ENCODE results near the gene HPSE2. TPM values are rescaled to one million over a fixed set of nuclear protein-coding genes. Genes with fewer than 3 reads are reported as not detected.

HPSE2 gene
- total RNA-seq, 2 experiments from 2014 or later: not detected

DNA sequence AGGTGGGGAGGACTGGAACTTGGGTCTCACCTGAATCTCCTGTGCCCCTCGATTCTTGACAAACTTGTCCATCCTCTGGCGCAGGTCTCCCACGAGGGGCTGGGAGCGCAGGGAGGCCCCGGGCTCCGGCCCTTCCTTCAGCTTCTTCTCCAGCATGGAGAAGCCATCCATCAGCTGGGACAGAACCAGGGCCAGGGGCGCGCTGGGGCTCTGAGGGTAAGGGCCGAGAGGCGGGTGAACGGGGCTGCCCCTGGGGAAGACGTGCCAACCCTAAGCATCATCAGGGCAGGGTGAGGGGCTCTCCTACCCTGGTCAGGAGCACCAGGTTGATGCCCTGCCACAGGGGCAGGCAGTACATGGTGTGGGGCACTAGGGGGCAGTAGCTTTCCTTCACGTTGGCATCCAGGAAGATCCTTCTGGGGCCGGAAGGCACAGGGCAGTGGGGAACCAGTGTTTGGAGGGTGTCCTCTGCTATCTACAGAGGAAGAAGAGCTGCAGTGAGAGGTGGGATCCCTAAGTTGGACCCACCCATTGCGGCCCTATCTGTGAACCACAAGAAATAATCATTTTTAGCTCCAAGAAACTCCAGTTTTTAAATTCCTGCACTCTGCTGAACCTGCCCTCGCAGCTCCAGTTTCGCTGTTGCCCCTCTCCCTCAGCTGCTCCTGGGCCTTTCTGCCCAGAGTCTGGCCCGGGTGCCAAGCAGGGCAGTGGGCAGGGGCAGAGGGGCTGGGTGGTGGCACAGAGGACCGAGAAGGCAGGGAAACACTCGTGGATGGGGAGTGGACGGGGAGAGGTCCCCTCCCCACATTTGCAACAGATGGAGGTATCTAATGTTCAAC, 809.9 kb downstream of the HPSE2 start:
- CTCF ChIA-PET: interaction anchor here (0.5 to 1.5 kb wide), 5 partner anchors 10 to 815 kb away, joined by 3 to 11 read pairs (median 3); partner anchors contain the start of genes HPS1 and PYROXD2
- H3K36me3 Mint-ChIP-seq (ENCODE audit: low read depth): peaks cover 61% of the 10 kb centered on the region
- H3K36me3 ChIP-seq (ENCODE audit: insufficient read depth, low read length): peaks cover 65% of the 10 kb centered on the region

GRCh38 chr10:98424295-98425254, 811.1 kb downstream of the HPSE2 start:
- no peaks in the 10 kb centered on the region for H3K4me1 Mint-ChIP-seq (ENCODE audit: low read depth)
- CTCF ChIA-PET: interaction anchor here (1.5 kb wide), 2 partner anchors 10 to 11 kb away, joined by 7 to 11 read pairs; partner anchors contain the start of gene PYROXD2
- no peaks in the 10 kb centered on the region for H3K27me3 Mint-ChIP-seq
- Histone ChIP-seq H3K4me3 (ENCODE audit: low read length) (no peak overlapping the region), H3K9me3 (ENCODE audit: control insufficient read depth in 1 of 2, insufficient read depth in 1 of 2, low read length in 2 of 2) (no peaks in the 10 kb centered on the region), H3K36me3 (ENCODE audit: insufficient read depth, low read length) (peaks cover 62% of the 10 kb centered on the region), H3K4me1 (ENCODE audit: insufficient read depth, low read length) (peaks cover 6% of the 10 kb centered on the region), H3K27me3 (ENCODE audit: control insufficient read depth in 1 of 2, insufficient read depth in 2 of 2, low read length in 2 of 2) (no peaks in the 10 kb centered on the region), H3K27ac (ENCODE audit: low read depth in 1 of 2, low read length in 2 of 2) (no peak overlapping the region)
- DNase-seq (peak in 1 of 14 experiments; percentile 6), ATAC-seq (ENCODE audit: poor library complexity) (no peak)
- no peak overlapping the region for H3K27ac Mint-ChIP-seq
- POLR2A ChIA-PET: no interaction called here
- no peak overlapping the region for H3K4me3 Mint-ChIP-seq
- intact Hi-C loops (cut with DNase I, micrococcal nuclease): no loop called here
- H3K36me3 Mint-ChIP-seq (ENCODE audit: low read depth): peaks cover 60% of the 10 kb centered on the region
- no peaks in the 10 kb centered on the region for H3K9me3 Mint-ChIP-seq
- TF ChIP-seq, protein P1, sequence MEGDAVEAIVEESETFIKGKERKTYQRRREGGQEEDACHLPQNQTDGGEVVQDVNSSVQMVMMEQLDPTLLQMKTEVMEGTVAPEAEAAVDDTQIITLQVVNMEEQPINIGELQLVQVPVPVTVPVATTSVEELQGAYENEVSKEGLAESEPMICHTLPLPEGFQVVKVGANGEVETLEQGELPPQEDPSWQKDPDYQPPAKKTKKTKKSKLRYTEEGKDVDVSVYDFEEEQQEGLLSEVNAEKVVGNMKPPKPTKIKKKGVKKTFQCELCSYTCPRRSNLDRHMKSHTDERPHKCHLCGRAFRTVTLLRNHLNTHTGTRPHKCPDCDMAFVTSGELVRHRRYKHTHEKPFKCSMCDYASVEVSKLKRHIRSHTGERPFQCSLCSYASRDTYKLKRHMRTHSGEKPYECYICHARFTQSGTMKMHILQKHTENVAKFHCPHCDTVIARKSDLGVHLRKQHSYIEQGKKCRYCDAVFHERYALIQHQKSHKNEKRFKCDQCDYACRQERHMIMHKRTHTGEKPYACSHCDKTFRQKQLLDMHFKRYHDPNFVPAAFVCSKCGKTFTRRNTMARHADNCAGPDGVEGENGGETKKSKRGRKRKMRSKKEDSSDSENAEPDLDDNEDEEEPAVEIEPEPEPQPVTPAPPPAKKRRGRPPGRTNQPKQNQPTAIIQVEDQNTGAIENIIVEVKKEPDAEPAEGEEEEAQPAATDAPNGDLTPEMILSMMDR (IDR thresholded peaks at IDR 0.05): no peak

More for the DNA sequence above, 809.9 kb downstream of the HPSE2 start:
- H3K4me1 Mint-ChIP-seq (ENCODE audit: low read depth): no peaks in the 10 kb centered on the region
- Histone ChIP-seq H3K9me3 (ENCODE audit: control insufficient read depth in 1 of 2, insufficient read depth in 1 of 2, low read length in 2 of 2) (no peaks in the 10 kb centered on the region), H3K4me3 (ENCODE audit: low read length) (no peak overlapping the region), H3K4me1 (ENCODE audit: insufficient read depth, low read length) (peaks cover 6% of the 10 kb centered on the region), H3K27ac (ENCODE audit: low read depth in 1 of 2, low read length in 2 of 2) (no peak overlapping the region), H3K27me3 (ENCODE audit: control insufficient read depth in 1 of 2, insufficient read depth in 2 of 2, low read length in 2 of 2) (no peaks in the 10 kb centered on the region)
- intact Hi-C loops (cut with DNase I, micrococcal nuclease): no loop called here
- no peak overlapping the region for H3K27ac Mint-ChIP-seq
- DNase-seq (peak in 11 of 14 experiments; percentile 13 to 70 (median 35)), ATAC-seq (ENCODE audit: poor library complexity) (peak; percentile 62)
- POLR2A ChIA-PET: no interaction called here
- no peaks in the 10 kb centered on the region for H3K9me3 Mint-ChIP-seq
- no peak overlapping the region for H3K4me3 Mint-ChIP-seq
- TF ChIP-seq, protein P1 (IDR thresholded peaks at IDR 0.05): peak; percentile 64
- no peaks in the 10 kb centered on the region for H3K27me3 Mint-ChIP-seq

DNA sequence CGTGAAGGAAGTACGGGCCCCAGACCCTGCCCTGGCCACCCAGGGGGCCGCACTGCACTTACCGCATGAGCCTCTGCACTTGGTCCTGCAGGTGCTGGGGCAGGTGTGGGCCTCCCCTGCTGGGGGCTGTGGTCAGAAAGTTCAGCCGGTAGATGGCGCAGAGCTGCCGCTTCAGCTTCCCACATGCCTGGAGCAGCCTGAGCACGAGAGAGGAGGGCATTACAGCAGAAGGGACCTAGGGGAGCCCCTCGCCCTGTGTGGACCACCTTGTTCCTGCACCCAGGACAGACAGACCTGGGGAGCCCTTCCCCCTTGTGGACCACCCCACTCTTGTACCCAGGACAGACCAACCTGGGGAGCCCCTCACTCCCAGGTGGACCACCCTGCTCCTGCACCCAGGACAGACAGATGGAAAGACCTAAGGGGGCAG, 811.9 kb downstream of the HPSE2 start:
- POLR2A ChIA-PET: no interaction called here
- TF ChIP-seq, protein P1 (IDR thresholded peaks at IDR 0.05): no peak
- Mint-ChIP-seq H3K27me3 (no peaks in the 10 kb centered on the region), H3K9me3 (no peaks in the 10 kb centered on the region), H3K4me3 (no peak overlapping the region), H3K36me3 (ENCODE audit: low read depth) (peaks cover 69% of the 10 kb centered on the region), H3K27ac (no peak overlapping the region), H3K4me1 (ENCODE audit: low read depth) (no peaks in the 10 kb centered on the region)
- Histone ChIP-seq H3K9me3 (ENCODE audit: control insufficient read depth in 1 of 2, insufficient read depth in 1 of 2, low read length in 2 of 2) (no peaks in the 10 kb centered on the region), H3K36me3 (ENCODE audit: insufficient read depth, low read length) (peaks cover 64% of the 10 kb centered on the region), H3K4me3 (ENCODE audit: low read length) (no peak overlapping the region), H3K4me1 (ENCODE audit: insufficient read depth, low read length) (peaks cover 6% of the 10 kb centered on the region), H3K27ac (ENCODE audit: low read depth in 1 of 2, low read length in 2 of 2) (no peak overlapping the region), H3K27me3 (ENCODE audit: control insufficient read depth in 1 of 2, insufficient read depth in 2 of 2, low read length in 2 of 2) (no peaks in the 10 kb centered on the region)
- ATAC-seq (ENCODE audit: poor library complexity) (no peak), DNase-seq (peak in 1 of 14 experiments; percentile 17)
- CTCF ChIA-PET: no interaction called here
- intact Hi-C loops (cut with DNase I, micrococcal nuclease): no loop called here

All from CD4-positive, alpha-beta T cell (primary cell).